Esophagus squamous epithelium (tissue), 4 donors: ENCODE measurements around the gene ZBTB42.

Experiments used
- POLR2A ChIP-seq, 4 donors: fragments of 450-650 bp; IDR thresholded peaks; one replicate each; pipeline ENCODE4 v1.6.1; 2017; ENCODE audit warnings: antibody characterized with exemption in 4 of 4, mild to moderate bottlenecking in 4 of 4, moderate library complexity in 3 of 4
- TF ChIP-seq, protein P1 (sequence below), 6 experiments: fragments of 450-650 bp in 4 of 6; fragments of 200-600 bp in 2 of 6; sonication (generic) in 2 of 6; IDR thresholded peaks; one replicate each; pipeline ENCODE4 v1.5.1; 2016 to 2019; ENCODE audit warnings: antibody characterized with exemption in 6 of 6, mild to moderate bottlenecking in 4 of 6, moderate library complexity in 4 of 6

DNA sequence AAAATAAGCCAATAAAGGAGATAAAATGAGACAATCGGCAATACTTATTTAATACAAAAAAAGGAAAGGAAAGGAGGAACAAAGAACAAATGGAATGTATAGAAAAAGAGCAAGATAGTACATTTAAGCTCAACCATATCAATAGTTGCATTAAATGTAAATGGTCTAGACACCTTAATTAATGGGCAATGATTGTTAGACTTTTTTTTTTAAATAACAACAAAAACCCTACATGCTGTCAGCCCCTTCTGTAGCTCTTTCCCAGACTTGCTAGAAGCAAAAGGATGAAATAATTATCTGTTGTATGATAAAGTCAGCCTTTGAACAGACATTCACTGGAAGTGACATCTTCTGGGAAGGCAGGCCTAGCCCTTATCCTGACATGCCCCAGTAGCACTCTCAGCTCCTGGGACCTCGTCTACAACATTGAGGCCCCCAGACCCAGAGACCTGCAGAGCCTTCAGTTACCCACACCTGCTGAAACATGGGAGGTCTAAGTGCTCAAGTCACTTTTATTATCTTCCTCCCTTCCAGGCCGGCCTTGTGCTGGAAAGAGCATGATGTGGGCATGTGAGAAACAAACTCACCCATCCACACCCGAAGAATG lies 34.5 kb upstream of the ZBTB42 start:
- TF ChIP-seq, protein P1, sequence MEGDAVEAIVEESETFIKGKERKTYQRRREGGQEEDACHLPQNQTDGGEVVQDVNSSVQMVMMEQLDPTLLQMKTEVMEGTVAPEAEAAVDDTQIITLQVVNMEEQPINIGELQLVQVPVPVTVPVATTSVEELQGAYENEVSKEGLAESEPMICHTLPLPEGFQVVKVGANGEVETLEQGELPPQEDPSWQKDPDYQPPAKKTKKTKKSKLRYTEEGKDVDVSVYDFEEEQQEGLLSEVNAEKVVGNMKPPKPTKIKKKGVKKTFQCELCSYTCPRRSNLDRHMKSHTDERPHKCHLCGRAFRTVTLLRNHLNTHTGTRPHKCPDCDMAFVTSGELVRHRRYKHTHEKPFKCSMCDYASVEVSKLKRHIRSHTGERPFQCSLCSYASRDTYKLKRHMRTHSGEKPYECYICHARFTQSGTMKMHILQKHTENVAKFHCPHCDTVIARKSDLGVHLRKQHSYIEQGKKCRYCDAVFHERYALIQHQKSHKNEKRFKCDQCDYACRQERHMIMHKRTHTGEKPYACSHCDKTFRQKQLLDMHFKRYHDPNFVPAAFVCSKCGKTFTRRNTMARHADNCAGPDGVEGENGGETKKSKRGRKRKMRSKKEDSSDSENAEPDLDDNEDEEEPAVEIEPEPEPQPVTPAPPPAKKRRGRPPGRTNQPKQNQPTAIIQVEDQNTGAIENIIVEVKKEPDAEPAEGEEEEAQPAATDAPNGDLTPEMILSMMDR (IDR thresholded peaks at IDR 0.05), result no peak
- no peak for TF ChIP-seq POLR2A (IDR thresholded peaks at IDR 0.05)
